Psoas muscle (tissue), 8 donors: ENCODE measurements around the gene DOK4. TPM values are rescaled to one million over a fixed set of nuclear protein-coding genes. Genes with fewer than 3 reads are reported as not detected.

Experiments
- ATAC-seq, 4 donors: fragments of 200-7000 bp; cut with Tn5 transposase; one replicate each; pipeline ENCODE4 v1.9.1; 2020; ENCODE audit warnings: moderate library complexity in 3 of 4, mild to moderate bottlenecking in 2 of 4
- DNase-seq, 2 donors: peaks; one replicate each; pipeline ENCODE4 v3.0.0-alpha.2; 2020
- H3K27ac ChIP-seq: fragments of 200-600 bp; one replicate; pipeline ENCODE4 v1.8.0; 2022
- H3K27me3 ChIP-seq, 3 donors: fragments of 200-600 bp in 1 of 3; one replicate each; pipeline versions ENCODE4 v1.6.1 to v1.8.0; 2013 to 2022; ENCODE audit warnings: low read length in 2 of 3, mild to moderate bottlenecking in 2 of 3, moderate library complexity in 1 of 3; ENCODE audit not compliant: insufficient read depth in 3 of 3
- H3K36me3 ChIP-seq, 2 donors: fragments of 200-600 bp in 1 of 2; one replicate each; pipeline versions ENCODE4 v1.6.1 to v1.8.0; 2013 to 2022; ENCODE audit warnings: low read depth in 1 of 2, mild to moderate bottlenecking in 1 of 2, moderate library complexity in 1 of 2; ENCODE audit not compliant: insufficient read depth in 1 of 2
- H3K4me1 ChIP-seq: fragments of 200-600 bp; one replicate; pipeline ENCODE4 v1.8.0; 2022
- H3K4me3 ChIP-seq: fragments of 200-600 bp; one replicate; pipeline ENCODE4 v1.8.0; 2022; ENCODE audit warnings: mild to moderate bottlenecking
- H3K9me3 ChIP-seq: fragments of 200-600 bp; one replicate; pipeline ENCODE4 v1.8.0; 2022
- WGBS, 3 donors: extraction: QIAGEN DNeasy Blood & Tissue Kit; methylation state at CpG; one replicate each; pipeline versions ENCODE4 v1.1.6 to v1.1.7; 2013; 5-methylcytosine and 5-hydroxymethylcytosine counted together
- intact Hi-C, 2 donors: fragments of 100-400 bp; cut with DNase I; formaldehyde crosslinking; loops; one replicate each; pipeline versions ENCODE4 v1.11.0 to v1.14.2; 2022
- polyA plus RNA-seq, 3 donors: library from polyadenylated mRNA; stranded (reverse); fragments of 200-250 nt; gene quantifications; one replicate each; pipeline ENCODE4 v1.2.3, GENCODE V29; 2013
- total RNA-seq, 4 donors: library from RNA; stranded (reverse); fragmentation: NEBNext Ultra II Directional in 2 of 4; extraction: Animal tissue kit (Norgen Biotek cat#: 25700) in 2 of 4; gene quantifications; one replicate each; pipeline versions ENCODE4 v1.2.1 to v1.2.4, GENCODE V29; 2021 to 2023
- TF ChIP-seq, protein P1 (sequence below): fragments of 200-600 bp; IDR thresholded peaks from one replicate; pipeline ENCODE4 v1.8.0; 2022; ENCODE audit warnings: antibody characterized with exemption
- donor health status: healthy with polysubstance abuse.
- donor health status: DM: no; HTN: no; CAD: no; lungs with moderate emphysema.
- donor health status: Bipolar disorder and iron deficiency.
- donor health status: healthy.
- donor health status: DM: yes; HTN: yes; CAD: no.
- donor health status: DM: no; HTN: no; CAD: no.
- donor health status: DM: no; HTN: no; CAD: no.
- donor health status: DM: yes; HTN: yes; CAD: no.

DOK4 gene
- total and polyA plus RNA-seq, 7 donors = 1.3 to 4.3 (median 1.9) TPM

DNA sequence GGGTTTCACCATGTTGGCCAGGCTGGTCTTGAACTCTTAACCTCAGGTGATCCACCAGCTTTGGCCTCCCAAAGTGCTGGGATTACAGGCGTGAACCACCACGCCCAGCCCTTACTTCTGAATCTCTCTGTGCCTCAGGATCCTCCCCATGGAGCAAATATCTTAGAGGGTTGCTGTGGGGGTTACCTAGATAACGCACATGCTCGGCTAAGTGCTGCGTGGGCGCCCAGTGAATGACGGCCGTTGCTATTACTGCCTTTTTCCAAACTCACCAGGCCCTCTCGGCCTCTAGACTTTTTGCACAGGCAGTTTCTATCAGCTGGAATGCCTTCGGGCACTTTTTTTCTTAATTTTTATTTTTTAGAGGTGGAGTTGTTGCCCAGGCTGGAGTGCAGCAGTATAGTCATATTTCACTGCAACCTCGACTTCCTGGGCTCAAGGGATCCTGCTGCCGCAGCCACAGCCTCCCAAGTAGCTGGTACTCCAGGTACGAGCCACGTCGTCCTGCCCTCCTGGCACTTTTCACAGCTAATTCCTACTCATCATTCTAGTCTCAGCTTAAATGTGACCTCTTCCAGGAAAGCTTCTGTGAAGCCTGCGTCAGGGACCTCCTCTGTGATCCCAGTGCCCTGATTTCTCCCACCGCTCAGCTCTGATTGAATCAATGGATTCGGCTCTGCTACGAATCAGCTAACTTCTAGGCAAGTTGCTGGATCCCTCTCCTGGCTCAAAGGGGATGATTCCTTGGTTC lies 41.5 kb upstream of the DOK4 start:
- ATAC-seq (no peak), DNase-seq (peak in 1 of 2 donors; percentile 11)
- Histone ChIP-seq H3K4me3 (no peak overlapping the region), H3K27ac (no peak overlapping the region), H3K9me3 (no peaks in the 10 kb centered on the region), H3K27me3 (no peaks in the 10 kb centered on the region), H3K36me3 (no peaks in the 10 kb centered on the region), H3K4me1 (no peaks in the 10 kb centered on the region)
- 92 to 94% (median 92%) methylated on average over 19 of the region's 19 CpGs for WGBS, 3 donors
- TF ChIP-seq, protein P1, sequence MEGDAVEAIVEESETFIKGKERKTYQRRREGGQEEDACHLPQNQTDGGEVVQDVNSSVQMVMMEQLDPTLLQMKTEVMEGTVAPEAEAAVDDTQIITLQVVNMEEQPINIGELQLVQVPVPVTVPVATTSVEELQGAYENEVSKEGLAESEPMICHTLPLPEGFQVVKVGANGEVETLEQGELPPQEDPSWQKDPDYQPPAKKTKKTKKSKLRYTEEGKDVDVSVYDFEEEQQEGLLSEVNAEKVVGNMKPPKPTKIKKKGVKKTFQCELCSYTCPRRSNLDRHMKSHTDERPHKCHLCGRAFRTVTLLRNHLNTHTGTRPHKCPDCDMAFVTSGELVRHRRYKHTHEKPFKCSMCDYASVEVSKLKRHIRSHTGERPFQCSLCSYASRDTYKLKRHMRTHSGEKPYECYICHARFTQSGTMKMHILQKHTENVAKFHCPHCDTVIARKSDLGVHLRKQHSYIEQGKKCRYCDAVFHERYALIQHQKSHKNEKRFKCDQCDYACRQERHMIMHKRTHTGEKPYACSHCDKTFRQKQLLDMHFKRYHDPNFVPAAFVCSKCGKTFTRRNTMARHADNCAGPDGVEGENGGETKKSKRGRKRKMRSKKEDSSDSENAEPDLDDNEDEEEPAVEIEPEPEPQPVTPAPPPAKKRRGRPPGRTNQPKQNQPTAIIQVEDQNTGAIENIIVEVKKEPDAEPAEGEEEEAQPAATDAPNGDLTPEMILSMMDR = no peak
- intact Hi-C loops = no loop called here

DNA sequence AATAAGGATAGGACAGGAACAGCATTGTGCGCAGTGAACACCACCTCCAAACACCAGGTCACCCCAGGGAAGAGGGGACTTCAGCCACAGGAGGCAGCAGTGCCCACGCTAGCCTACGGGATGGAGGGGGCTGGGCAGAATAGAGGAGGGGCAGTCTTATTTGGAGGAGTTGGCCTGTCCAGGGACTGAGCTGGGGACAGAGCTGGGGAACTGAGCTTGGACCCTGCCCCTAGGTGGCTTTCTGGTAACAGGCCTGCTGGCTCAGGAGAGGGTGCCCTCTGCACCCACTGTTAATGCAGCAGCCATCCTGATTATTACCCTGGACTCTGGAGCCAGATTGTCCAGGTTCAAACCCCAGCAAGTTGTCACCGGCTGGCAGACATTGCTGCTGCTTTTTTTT lies 40.7 kb upstream of the DOK4 start:
- Histone ChIP-seq H3K4me1 (no peaks in the 10 kb centered on the region), H3K4me3 (no peak overlapping the region), H3K36me3 (no peaks in the 10 kb centered on the region), H3K9me3 (no peaks in the 10 kb centered on the region), H3K27me3 (no peaks in the 10 kb centered on the region), H3K27ac (no peak overlapping the region)
- no peak for ATAC-seq
- intact Hi-C loops = no loop called here
- DNase-seq = no peak
- 80 to 94% (median 88%) methylated on average over 4 of the region's 4 CpGs for WGBS, 3 donors
- TF ChIP-seq, protein P1 = no peak

DNA sequence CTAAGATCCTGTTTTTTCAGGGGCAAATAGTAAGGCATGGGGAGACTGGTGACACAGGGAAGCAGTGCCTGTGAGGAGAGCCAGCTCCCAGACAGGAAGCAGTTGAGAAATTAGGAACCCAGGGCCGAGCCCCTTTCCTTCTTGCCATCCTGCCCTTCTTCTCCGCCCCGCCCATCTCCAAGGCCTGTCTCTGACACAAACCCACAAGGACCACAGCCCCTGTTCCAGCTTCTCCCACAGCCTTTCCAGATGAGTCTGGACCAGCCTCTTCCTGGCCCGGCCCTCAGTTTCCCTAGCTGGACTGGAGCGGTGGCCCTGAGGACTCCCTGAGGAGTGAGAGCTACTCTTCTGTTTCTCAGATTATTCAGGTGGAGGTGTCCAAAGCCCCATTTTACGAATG lies 40.2 kb upstream of the DOK4 start:
- TF ChIP-seq, protein P1 = no peak
- no peak overlapping the region for H3K27ac ChIP-seq
- no peak for ATAC-seq
- H3K9me3 ChIP-seq = no peaks in the 10 kb centered on the region
- no peaks in the 10 kb centered on the region for H3K27me3 ChIP-seq
- WGBS, 3 donors = 89 to 96% (median 91%) methylated on average over 6 of the region's 6 CpGs
- no peaks in the 10 kb centered on the region for H3K4me1 ChIP-seq
- intact Hi-C loops = no loop called here
- no peaks in the 10 kb centered on the region for H3K36me3 ChIP-seq
- DNase-seq = no peak
- no peak overlapping the region for H3K4me3 ChIP-seq

DNA sequence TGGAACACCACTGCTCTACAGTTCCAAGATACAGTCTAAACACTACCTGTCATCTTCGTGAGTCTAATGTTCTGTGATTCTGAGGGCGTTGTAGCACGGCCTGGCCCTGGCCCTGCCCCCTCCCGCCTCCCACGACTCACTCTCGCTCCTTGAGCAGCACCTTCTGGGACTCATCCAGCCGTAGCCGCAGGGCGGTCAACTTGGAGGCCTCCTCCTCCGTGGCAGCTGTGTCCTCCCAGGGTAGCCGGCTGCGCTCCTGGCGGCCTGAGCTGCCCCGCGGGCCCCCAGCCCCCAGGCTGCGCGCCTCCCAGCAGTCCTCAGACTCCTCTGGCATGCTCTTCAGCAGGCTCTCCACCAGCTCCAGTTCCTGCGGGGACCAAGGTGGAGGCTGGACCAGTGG lies 39.5 kb upstream of the DOK4 start:
- intact Hi-C loops = no loop called here
- Histone ChIP-seq H3K36me3 (no peaks in the 10 kb centered on the region), H3K4me3 (no peak overlapping the region), H3K9me3 (no peaks in the 10 kb centered on the region), H3K27me3 (no peaks in the 10 kb centered on the region), H3K27ac (no peak overlapping the region), H3K4me1 (no peaks in the 10 kb centered on the region)
- DNase-seq (no peak), ATAC-seq (no peak)
- TF ChIP-seq, protein P1 = no peak
- WGBS, 3 donors = 83 to 87% (median 86%) methylated on average over 16 to 18 of the region's 18 CpGs

DNA sequence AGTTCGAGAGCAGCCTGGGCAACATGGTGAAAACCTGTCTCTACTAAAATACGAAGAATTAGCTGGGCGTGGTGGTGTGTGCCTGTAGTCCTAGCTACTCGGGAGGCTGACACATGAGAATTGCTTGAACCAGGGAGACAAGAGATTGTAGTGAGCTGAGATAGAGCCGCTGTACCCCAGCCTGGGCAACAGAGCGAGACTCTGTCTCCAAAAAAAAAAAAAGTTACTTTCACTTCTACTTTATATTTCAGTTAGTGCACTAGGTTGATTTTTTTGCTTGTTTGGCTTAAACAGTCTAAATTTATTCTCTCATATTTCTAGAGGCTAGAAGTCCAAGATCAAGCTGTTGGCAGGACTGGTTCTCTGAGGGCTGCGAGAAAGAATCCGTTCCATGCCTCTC lies 36.7 kb upstream of the DOK4 start:
- ATAC-seq = no peak
- intact Hi-C loops = loop anchor here in 1 of 2 donors (5.0 kb wide), 1 partner anchor 221 kb away; no protein-coding TSS in a partner anchor
- peaks cover 0 to 5% of the 10 kb centered on the region in 2 donors for H3K36me3 ChIP-seq

More for the DNA sequence above, 36.7 kb upstream of the DOK4 start:
- no peak for DNase-seq
- H3K4me1 ChIP-seq = no peaks in the 10 kb centered on the region
- H3K9me3 ChIP-seq = no peaks in the 10 kb centered on the region
- H3K27ac ChIP-seq = no peak overlapping the region
- H3K27me3 ChIP-seq = no peaks in the 10 kb centered on the region
- TF ChIP-seq, protein P1 = no peak
- H3K4me3 ChIP-seq = no peak overlapping the region
- 89 to 91% (median 90%) methylated on average over 8 of the region's 8 CpGs for WGBS, 3 donors
